HUES48 (cell line): ENCODE results near the gene GRK2.

Experiments
- H3K27ac ChIP-seq: one replicate; pipeline ENCODE4 v1.7.0; 2013; ENCODE audit warnings: low read depth, low read length, inconsistent platforms
- H3K27me3 ChIP-seq: 2 replicates; pipeline ENCODE4 v1.6.1; 2013; ENCODE audit warnings: mild to moderate bottlenecking, low read length; ENCODE audit not compliant: control insufficient read depth, insufficient read depth
- H3K36me3 ChIP-seq: 2 replicates; pipeline ENCODE4 v1.6.1; 2013; ENCODE audit warnings: low read length; ENCODE audit not compliant: control insufficient read depth, insufficient read depth
- H3K4me1 ChIP-seq: 2 replicates; pipeline ENCODE4 v1.6.1; 2013; ENCODE audit warnings: mild to moderate bottlenecking, low read length; ENCODE audit not compliant: control insufficient read depth, insufficient read depth
- H3K4me3 ChIP-seq: 2 replicates; pipeline ENCODE4 v1.5.1; 2013; ENCODE audit warnings: mild to moderate bottlenecking, low read depth, low read length
- H3K9ac ChIP-seq: 2 replicates; pipeline ENCODE4 v1.6.1; 2013; ENCODE audit warnings: mild to moderate bottlenecking, low read depth, low read length, moderate library complexity
- H3K9me3 ChIP-seq: 2 replicates; pipeline ENCODE4 v1.6.1; 2013; ENCODE audit warnings: low read length; ENCODE audit not compliant: control insufficient read depth, insufficient read depth

The GRK2 gene

GRCh38 chr11:67293090-67293489 is 26.8 kb downstream of the GRK2 start:
- Histone ChIP-seq H3K9ac (no peak overlapping the region), H3K4me3 (no peak overlapping the region), H3K27ac (no peak overlapping the region), H3K4me1 (peaks cover 6% of the 10 kb centered on the region), H3K9me3 (no peaks in the 10 kb centered on the region), H3K27me3 (no peaks in the 10 kb centered on the region), H3K36me3 (peaks cover 26% of the 10 kb centered on the region)

GRCh38 chr11:67295846-67296245 is 29.6 kb downstream of the GRK2 start:
- H3K9ac ChIP-seq, result no peak overlapping the region
- H3K27me3 ChIP-seq, result no peaks in the 10 kb centered on the region
- no peaks in the 10 kb centered on the region for H3K9me3 ChIP-seq
- H3K4me1 ChIP-seq, result no peaks in the 10 kb centered on the region
- H3K4me3 ChIP-seq, result no peak overlapping the region
- no peak overlapping the region for H3K27ac ChIP-seq
- peaks cover 48% of the 10 kb centered on the region for H3K36me3 ChIP-seq

DNA sequence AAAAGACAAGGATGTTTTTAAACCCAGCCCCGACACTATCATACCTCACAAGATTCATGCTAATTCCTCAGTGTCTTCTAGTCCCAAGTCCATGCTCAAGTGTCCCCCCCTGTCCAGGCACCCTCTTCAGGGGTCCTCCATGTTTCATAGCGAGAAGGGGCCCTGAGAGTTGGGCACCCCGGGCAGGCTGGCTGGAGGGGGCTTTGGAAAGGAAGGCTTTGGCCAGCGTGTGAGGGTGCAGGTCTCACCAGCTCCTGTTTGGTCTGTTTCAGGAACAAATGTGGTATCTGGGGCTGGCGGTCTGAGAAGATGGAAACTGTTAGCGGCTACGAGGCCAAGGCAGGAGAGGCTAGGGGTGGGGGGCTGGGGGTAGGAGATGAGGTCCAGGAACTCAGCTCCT is 32.5 kb downstream of the GRK2 start:
- Histone ChIP-seq H3K27ac (no peak overlapping the region), H3K27me3 (no peaks in the 10 kb centered on the region), H3K9ac (no peak overlapping the region), H3K9me3 (no peaks in the 10 kb centered on the region), H3K4me3 (no peak overlapping the region), H3K36me3 (peaks cover 35% of the 10 kb centered on the region), H3K4me1 (peaks cover 12% of the 10 kb centered on the region)

DNA sequence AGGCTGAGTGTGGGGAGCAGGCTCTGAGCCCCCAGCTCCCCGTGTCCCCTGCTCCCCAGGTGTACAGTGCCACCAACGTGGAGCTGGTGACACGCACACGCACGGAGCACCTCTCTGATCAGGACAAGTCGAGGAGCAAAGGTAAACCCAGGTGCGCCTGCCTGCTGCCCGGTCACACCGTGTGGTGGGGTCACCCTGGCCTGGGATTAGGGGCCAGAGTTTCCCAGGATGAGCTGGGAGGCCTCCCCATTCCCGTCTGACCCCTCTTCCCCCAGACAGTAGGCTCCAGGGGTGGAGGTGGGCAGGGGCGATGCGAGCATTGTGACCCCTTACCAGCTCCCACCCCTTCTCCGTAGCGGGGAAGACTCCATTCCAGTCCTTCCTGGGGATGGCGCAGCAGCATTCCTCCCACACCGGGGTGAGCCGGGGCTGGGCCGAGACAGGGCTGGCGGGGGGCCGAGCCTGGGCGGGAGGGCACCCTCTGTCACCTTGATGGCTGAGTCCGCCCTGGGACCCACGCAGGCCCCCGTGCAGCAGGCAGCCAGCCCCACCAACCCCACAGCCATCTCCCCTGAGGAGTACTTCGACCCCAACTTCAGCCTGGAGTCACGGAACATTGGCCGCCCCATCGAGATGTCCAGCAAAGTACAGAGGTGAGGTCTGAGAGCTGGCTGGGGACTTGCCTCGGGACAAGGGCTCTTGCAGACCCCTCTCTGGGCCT is 33.4 kb downstream of the GRK2 start:
- H3K9ac ChIP-seq, result no peak overlapping the region
- peaks cover 12% of the 10 kb centered on the region for H3K4me1 ChIP-seq
- H3K27ac ChIP-seq, result no peak overlapping the region
- H3K36me3 ChIP-seq, result peaks cover 30% of the 10 kb centered on the region
- no peak overlapping the region for H3K4me3 ChIP-seq
- H3K9me3 ChIP-seq, result no peaks in the 10 kb centered on the region
- H3K27me3 ChIP-seq, result no peaks in the 10 kb centered on the region

- no peak overlapping the region for H3K27ac ChIP-seq
Measured at GRCh38 chr11:67300256-67300755, 34.0 kb downstream of the GRK2 start.

DNA sequence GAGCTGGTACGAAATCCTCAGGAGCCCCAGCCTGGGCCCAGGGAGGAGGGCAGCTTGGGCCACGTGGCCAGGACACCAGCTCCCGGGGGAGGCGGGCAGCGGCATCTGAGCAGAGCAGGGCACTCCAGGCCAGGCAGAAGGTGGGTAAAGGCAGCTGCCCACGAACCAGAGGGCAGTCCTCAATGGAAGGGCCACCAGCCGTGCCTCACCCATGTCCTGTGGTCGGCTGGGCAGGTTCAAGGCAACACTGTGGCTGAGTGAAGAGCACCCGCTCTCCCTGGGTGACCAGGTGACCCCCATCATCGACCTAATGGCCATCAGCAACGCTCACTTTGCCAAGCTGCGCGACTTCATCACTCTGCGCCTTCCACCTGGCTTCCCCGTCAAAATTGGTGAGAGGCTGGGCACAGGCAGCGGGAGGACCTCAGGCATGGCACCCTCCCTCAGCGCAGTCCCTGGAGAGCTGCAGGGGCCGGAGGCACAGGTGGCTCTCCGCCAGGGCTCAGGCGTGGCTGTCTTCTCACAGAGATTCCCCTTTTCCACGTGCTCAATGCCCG is 34.6 kb downstream of the GRK2 start:
- no peak overlapping the region for H3K27ac ChIP-seq

More at GRCh38 chr11:67300256-67300755, 34.0 kb downstream of the GRK2 start:
- H3K9ac ChIP-seq, result no peak overlapping the region
- H3K36me3 ChIP-seq, result peaks cover 30% of the 10 kb centered on the region
- H3K4me3 ChIP-seq, result no peak overlapping the region
- H3K27me3 ChIP-seq, result no peaks in the 10 kb centered on the region
- H3K4me1 ChIP-seq, result peaks cover 12% of the 10 kb centered on the region
- H3K9me3 ChIP-seq, result no peaks in the 10 kb centered on the region

DNA sequence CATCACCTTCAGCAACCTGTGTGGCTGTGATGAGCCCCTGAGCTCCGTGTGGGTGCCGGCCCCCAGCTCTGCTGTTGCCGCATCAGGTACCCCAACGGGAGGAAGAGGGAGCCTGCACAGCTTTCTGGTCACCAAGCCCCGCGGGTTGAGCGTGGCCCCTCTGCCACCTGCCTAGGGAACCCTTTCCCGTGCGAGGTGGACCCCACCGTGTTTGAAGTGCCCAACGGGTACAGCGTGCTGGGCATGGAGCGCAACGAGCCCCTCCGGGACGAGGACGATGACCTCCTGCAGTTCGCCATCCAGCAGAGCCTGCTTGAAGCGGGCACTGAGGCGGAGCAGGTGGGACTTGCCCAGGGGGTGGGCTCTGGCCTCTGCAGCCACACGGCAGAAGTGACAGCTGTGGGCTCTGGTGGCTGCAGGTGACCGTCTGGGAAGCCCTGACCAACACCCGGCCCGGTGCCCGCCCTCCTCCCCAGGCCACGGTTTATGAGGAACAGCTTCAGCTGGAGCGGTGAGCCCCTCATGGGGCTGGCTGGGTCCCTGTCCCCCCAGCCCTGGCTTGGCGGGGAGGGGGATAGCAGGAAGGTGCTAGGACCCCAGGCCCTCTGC is 35.1 kb downstream of the GRK2 start:
- Histone ChIP-seq H3K9me3 (no peaks in the 10 kb centered on the region), H3K4me1 (peaks cover 12% of the 10 kb centered on the region), H3K4me3 (peak overlapping the region; percentile 86; the same call in 1 of the 2 replicates), H3K27me3 (no peaks in the 10 kb centered on the region), H3K9ac (no peak overlapping the region), H3K27ac (no peak overlapping the region), H3K36me3 (peaks cover 30% of the 10 kb centered on the region)

More for the DNA sequence above, 34.6 kb downstream of the GRK2 start:
- Histone ChIP-seq H3K9ac (no peak overlapping the region), H3K27me3 (no peaks in the 10 kb centered on the region), H3K4me3 (no peak overlapping the region), H3K36me3 (peaks cover 30% of the 10 kb centered on the region), H3K9me3 (no peaks in the 10 kb centered on the region), H3K4me1 (peaks cover 12% of the 10 kb centered on the region)

GRCh38 chr11:67301951-67302516 is 35.8 kb downstream of the GRK2 start:
- no peaks in the 10 kb centered on the region for H3K27me3 ChIP-seq
- peaks cover 26% of the 10 kb centered on the region for H3K36me3 ChIP-seq
- H3K27ac ChIP-seq, result peak overlapping the region; percentile 57
- H3K4me1 ChIP-seq, result peaks cover 12% of the 10 kb centered on the region
- peak overlapping the region; percentile 86 for H3K4me3 ChIP-seq
- H3K9me3 ChIP-seq, result no peaks in the 10 kb centered on the region
- no peak overlapping the region for H3K9ac ChIP-seq

GRCh38 chr11:67302571-67303131 is 36.4 kb downstream of the GRK2 start:
- H3K4me1 ChIP-seq, result peaks cover 12% of the 10 kb centered on the region
- H3K27ac ChIP-seq, result peak overlapping the region; percentile 57
- H3K27me3 ChIP-seq, result no peaks in the 10 kb centered on the region
- peak overlapping the region; percentile 86 for H3K4me3 ChIP-seq
- no peaks in the 10 kb centered on the region for H3K9me3 ChIP-seq
- peak overlapping the region; percentile 56 for H3K9ac ChIP-seq
- H3K36me3 ChIP-seq, result peaks cover 26% of the 10 kb centered on the region

GRCh38 chr11:67303132-67303834 is 37.0 kb downstream of the GRK2 start, which contains the start of gene SSH3:
TSS of gene SSH3 (plus strand) at chr11:67303530. CDS start at chr11:67303626, 96 bp downstream.
- H3K36me3 ChIP-seq, result peaks cover 28% of the 10 kb centered on the region
- peak within 1 kb of the TSS; percentile 56 for H3K9ac ChIP-seq
- peak within 1 kb of the TSS; percentile 57 for H3K27ac ChIP-seq
- H3K27me3 ChIP-seq, result no peaks in the 10 kb centered on the region
- no peaks in the 10 kb centered on the region for H3K9me3 ChIP-seq
- peak within 1 kb of the TSS; percentile 86 for H3K4me3 ChIP-seq
- H3K4me1 ChIP-seq, result peaks cover 12% of the 10 kb centered on the region
